LNCAP (cell line): Measurements from ENCODE around the gene FAM222A.

Experiments used
- CTCF ChIP-seq: fragments of 450-650 bp; IDR thresholded peaks from 2 replicates; pipeline ENCODE4 v1.5.1; 2017; ENCODE audit warnings: mild to moderate bottlenecking

The FAM222A gene

GRCh38 chr12:109739747-109740693, 26.4 kb downstream of the FAM222A start:
- no peak for TF ChIP-seq CTCF

- no peak for TF ChIP-seq CTCF
Observed at GRCh38 chr12:109740694-109741245, 27.1 kb downstream of the FAM222A start.

- TF ChIP-seq CTCF, result no peak
Observed at GRCh38 chr12:109741286-109741969, 27.8 kb downstream of the FAM222A start.

- no peak for TF ChIP-seq CTCF
Observed at GRCh38 chr12:109741970-109742703, 28.5 kb downstream of the FAM222A start.

GRCh38 chr12:109743076-109743910, 29.7 kb downstream of the FAM222A start:
- no peak for TF ChIP-seq CTCF

GRCh38 chr12:109744026-109744425, 30.4 kb downstream of the FAM222A start:
- no peak for TF ChIP-seq CTCF
